Psoas muscle (tissue), 8 donors: ENCODE results near the gene LTBP4. TPM values are rescaled to one million over a fixed set of nuclear protein-coding genes. Genes with fewer than 3 reads are reported as not detected.

ENCODE experiments used
- ATAC-seq, 4 donors: fragments of 200-7000 bp; cut with Tn5 transposase; one replicate each; pipeline ENCODE4 v1.9.1; 2020; ENCODE audit warnings: moderate library complexity in 3 of 4, mild to moderate bottlenecking in 2 of 4
- DNase-seq, 2 donors: peaks; one replicate each; pipeline ENCODE4 v3.0.0-alpha.2; 2020
- H3K27ac ChIP-seq: fragments of 200-600 bp; one replicate; pipeline ENCODE4 v1.8.0; 2022
- H3K27me3 ChIP-seq, 3 donors: fragments of 200-600 bp in 1 of 3; one replicate each; pipeline versions ENCODE4 v1.6.1 to v1.8.0; 2013 to 2022; ENCODE audit warnings: low read length in 2 of 3, mild to moderate bottlenecking in 2 of 3, moderate library complexity in 1 of 3; ENCODE audit not compliant: insufficient read depth in 3 of 3
- H3K36me3 ChIP-seq, 2 donors: fragments of 200-600 bp in 1 of 2; one replicate each; pipeline versions ENCODE4 v1.6.1 to v1.8.0; 2013 to 2022; ENCODE audit warnings: low read depth in 1 of 2, mild to moderate bottlenecking in 1 of 2, moderate library complexity in 1 of 2; ENCODE audit not compliant: insufficient read depth in 1 of 2
- H3K4me1 ChIP-seq: fragments of 200-600 bp; one replicate; pipeline ENCODE4 v1.8.0; 2022
- H3K4me3 ChIP-seq: fragments of 200-600 bp; one replicate; pipeline ENCODE4 v1.8.0; 2022; ENCODE audit warnings: mild to moderate bottlenecking
- H3K9me3 ChIP-seq: fragments of 200-600 bp; one replicate; pipeline ENCODE4 v1.8.0; 2022
- CTCF ChIP-seq: fragments of 200-600 bp; IDR thresholded peaks from one replicate; pipeline ENCODE4 v1.8.0; 2022; ENCODE audit warnings: antibody characterized with exemption
- WGBS, 3 donors: extraction: QIAGEN DNeasy Blood & Tissue Kit; methylation state at CpG; one replicate each; pipeline versions ENCODE4 v1.1.6 to v1.1.7; 2013; 5-methylcytosine and 5-hydroxymethylcytosine counted together
- intact Hi-C, 2 donors: fragments of 100-400 bp; cut with DNase I; formaldehyde crosslinking; loops; one replicate each; pipeline versions ENCODE4 v1.11.0 to v1.14.2; 2022
- polyA plus RNA-seq, 3 donors: library from polyadenylated mRNA; stranded (reverse); fragments of 200-250 nt; gene quantifications; one replicate each; pipeline ENCODE4 v1.2.3, GENCODE V29; 2013
- total RNA-seq, 4 donors: library from RNA; stranded (reverse); fragmentation: NEBNext Ultra II Directional in 2 of 4; extraction: Animal tissue kit (Norgen Biotek cat#: 25700) in 2 of 4; gene quantifications; one replicate each; pipeline versions ENCODE4 v1.2.1 to v1.2.4, GENCODE V29; 2021 to 2023
- donor health status: healthy with polysubstance abuse.
- donor health status: DM: no; HTN: no; CAD: no; lungs with moderate emphysema.
- donor health status: Bipolar disorder and iron deficiency.
- donor health status: healthy.
- donor health status: DM: yes; HTN: yes; CAD: no.
- donor health status: DM: no; HTN: no; CAD: no.
- donor health status: DM: no; HTN: no; CAD: no.
- donor health status: DM: yes; HTN: yes; CAD: no.

Gene LTBP4
- total and polyA plus RNA-seq, 7 donors = 16.0 to 55.8 (median 24.1) TPM

DNA sequence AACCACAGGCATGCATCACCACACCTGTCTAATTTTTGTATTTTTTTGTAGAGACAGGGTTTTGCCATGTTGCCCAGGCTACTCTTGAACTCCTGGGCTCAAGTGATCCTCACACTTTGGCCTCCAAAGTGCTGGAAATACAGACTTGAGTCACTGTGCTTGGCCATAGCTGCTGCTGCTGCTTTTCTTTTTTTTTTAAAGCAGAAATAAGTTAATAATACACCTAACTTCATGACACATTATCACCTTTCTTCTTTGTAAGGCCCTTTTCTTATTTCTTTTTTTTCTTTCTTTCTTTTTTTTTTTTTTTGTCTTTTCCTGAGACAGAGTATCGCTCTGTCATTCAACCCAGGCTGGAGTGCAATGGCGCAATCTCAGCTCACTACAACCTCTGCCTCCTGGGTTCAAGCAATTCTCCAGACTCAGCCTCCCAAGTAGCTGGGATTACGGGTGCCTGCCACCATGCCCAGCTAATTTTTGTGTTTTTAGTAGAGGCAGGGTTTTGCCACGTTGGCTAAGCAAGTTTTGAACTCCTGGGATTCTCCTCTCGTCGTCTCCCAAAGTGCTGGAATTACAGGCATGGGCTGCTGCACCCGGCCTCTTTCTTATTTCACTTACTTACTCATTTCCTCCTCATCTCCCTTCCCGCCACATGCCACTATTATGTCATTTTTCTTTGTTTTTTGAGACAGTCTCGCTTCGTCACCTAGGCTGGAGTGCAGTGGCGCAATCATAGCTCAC lies 15.8 kb upstream of the LTBP4 start:
- Histone ChIP-seq H3K27ac (no peak overlapping the region), H3K4me1 (no peaks in the 10 kb centered on the region), H3K4me3 (no peak overlapping the region), H3K27me3 (no peaks in the 10 kb centered on the region), H3K9me3 (no peaks in the 10 kb centered on the region), H3K36me3 (peaks cover 0 to 41% of the 10 kb centered on the region in 2 donors)
- no peak for TF ChIP-seq CTCF
- intact Hi-C loops = loop anchor here in 1 of 2 donors (10.0 kb wide), 1 partner anchor 111 kb away; no protein-coding TSS in a partner anchor
- ATAC-seq (no peak), DNase-seq (no peak)
- 92 to 94% (median 93%) methylated on average over 11 of the region's 11 CpGs for WGBS, 3 donors

- no peak for TF ChIP-seq CTCF
- no peak overlapping the region for H3K27ac ChIP-seq
- no peaks in the 10 kb centered on the region for H3K9me3 ChIP-seq
- no peak for DNase-seq
- no peak overlapping the region for H3K4me3 ChIP-seq
- intact Hi-C loops = loop anchor here in 1 of 2 donors (10.0 kb wide), 1 partner anchor 111 kb away; no protein-coding TSS in a partner anchor
- peaks cover 0 to 35% of the 10 kb centered on the region in 2 donors for H3K36me3 ChIP-seq
- ATAC-seq = no peak
- WGBS, 3 donors = 82 to 96% (median 86%) methylated on average over 2 of the region's 2 CpGs
- no peaks in the 10 kb centered on the region for H3K4me1 ChIP-seq
- no peaks in the 10 kb centered on the region for H3K27me3 ChIP-seq
Observed at GRCh38 chr19:40585982-40586422, 15.2 kb upstream of the LTBP4 start.

- H3K4me1 ChIP-seq = no peaks in the 10 kb centered on the region
- ATAC-seq (no peak), DNase-seq (no peak)
- peaks cover 0 to 29% of the 10 kb centered on the region in 2 donors for H3K36me3 ChIP-seq
- intact Hi-C loops = loop anchor here in 1 of 2 donors (10.0 kb wide), 1 partner anchor 112 kb away; no protein-coding TSS in a partner anchor
- no peaks in the 10 kb centered on the region for H3K9me3 ChIP-seq
- H3K4me3 ChIP-seq = no peak overlapping the region
- H3K27ac ChIP-seq = no peak overlapping the region
- no peak for TF ChIP-seq CTCF
- H3K27me3 ChIP-seq = no peaks in the 10 kb centered on the region
- WGBS, 3 donors = 94 to 96% (median 95%) methylated on average over 14 of the region's 14 CpGs
Observed at GRCh38 chr19:40586611-40587010, 14.6 kb upstream of the LTBP4 start.

- ATAC-seq = no peak
- no peaks in the 10 kb centered on the region for H3K27me3 ChIP-seq
- no peaks in the 10 kb centered on the region for H3K4me1 ChIP-seq
- DNase-seq = no peak
- H3K36me3 ChIP-seq = peaks cover 0 to 17% of the 10 kb centered on the region in 2 donors
- 83 to 88% (median 84%) methylated on average over 19 of the region's 19 CpGs for WGBS, 3 donors
- TF ChIP-seq CTCF = no peak
- no peaks in the 10 kb centered on the region for H3K9me3 ChIP-seq
- H3K4me3 ChIP-seq = no peak overlapping the region
- H3K27ac ChIP-seq = no peak overlapping the region
- intact Hi-C loops = loop anchor here in 1 of 2 donors (10.0 kb wide), 1 partner anchor 113 kb away; no protein-coding TSS in a partner anchor
Observed at GRCh38 chr19:40588110-40588854, 12.9 kb upstream of the LTBP4 start.
